IPS-18a (cell line): ENCODE results near the gene PRR18.

Experiments
- H3K27ac ChIP-seq: one replicate; pipeline ENCODE4 v1.5.1; 2013; ENCODE audit warnings: low read length
- H3K27me3 ChIP-seq: one replicate; pipeline ENCODE4 v1.6.1; 2013; ENCODE audit warnings: mild to moderate bottlenecking, low read length; ENCODE audit not compliant: control insufficient read depth, insufficient read depth
- H3K36me3 ChIP-seq: one replicate; pipeline ENCODE4 v1.6.1; 2013; ENCODE audit warnings: low read depth, low read length; ENCODE audit not compliant: control insufficient read depth
- H3K4me1 ChIP-seq: one replicate; pipeline ENCODE4 v1.6.1; 2013; ENCODE audit warnings: low read depth, low read length; ENCODE audit not compliant: control insufficient read depth
- H3K4me3 ChIP-seq: one replicate; pipeline ENCODE4 v1.5.1; 2013; ENCODE audit warnings: low read length
- H3K9ac ChIP-seq: one replicate; pipeline ENCODE4 v1.6.1; 2013; ENCODE audit warnings: mild to moderate bottlenecking, low read length, moderate library complexity
- H3K9me3 ChIP-seq: one replicate; pipeline ENCODE4 v1.6.1; 2013; ENCODE audit warnings: low read depth, low read length; ENCODE audit not compliant: control insufficient read depth

Gene PRR18

DNA sequence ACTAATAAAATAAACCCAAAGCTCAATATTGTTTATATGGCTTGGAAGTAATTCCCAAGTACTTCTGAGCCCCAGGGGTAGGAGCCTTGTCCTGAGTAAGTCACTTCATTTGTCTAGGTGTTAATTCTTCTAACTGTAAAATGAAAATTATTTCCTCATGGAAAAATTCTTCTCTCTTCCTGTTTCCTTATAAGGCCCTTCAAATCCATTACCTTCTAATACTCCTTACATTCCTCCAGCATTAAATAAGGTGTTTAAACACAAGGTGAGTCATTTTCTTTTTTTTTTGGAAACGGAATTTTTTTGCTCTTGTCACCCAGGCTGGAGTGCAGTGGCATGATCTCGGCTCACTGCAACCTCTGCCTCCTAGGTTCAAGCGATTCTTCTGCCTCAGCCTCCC is 41.9 kb downstream of the PRR18 start:
- Histone ChIP-seq H3K36me3 (no peaks in the 10 kb centered on the region), H3K27ac (no peak overlapping the region), H3K9me3 (no peaks in the 10 kb centered on the region), H3K4me3 (no peak overlapping the region), H3K9ac (no peak overlapping the region), H3K4me1 (peaks cover 11% of the 10 kb centered on the region), H3K27me3 (peaks cover 33% of the 10 kb centered on the region)

GRCh38 chr6:166262743-166263515 is 45.3 kb downstream of the PRR18 start:
- Histone ChIP-seq H3K4me3 (no peak overlapping the region), H3K27ac (no peak overlapping the region), H3K4me1 (peaks cover 10% of the 10 kb centered on the region), H3K9ac (no peak overlapping the region), H3K27me3 (peaks cover 22% of the 10 kb centered on the region), H3K36me3 (no peaks in the 10 kb centered on the region), H3K9me3 (no peaks in the 10 kb centered on the region)

DNA sequence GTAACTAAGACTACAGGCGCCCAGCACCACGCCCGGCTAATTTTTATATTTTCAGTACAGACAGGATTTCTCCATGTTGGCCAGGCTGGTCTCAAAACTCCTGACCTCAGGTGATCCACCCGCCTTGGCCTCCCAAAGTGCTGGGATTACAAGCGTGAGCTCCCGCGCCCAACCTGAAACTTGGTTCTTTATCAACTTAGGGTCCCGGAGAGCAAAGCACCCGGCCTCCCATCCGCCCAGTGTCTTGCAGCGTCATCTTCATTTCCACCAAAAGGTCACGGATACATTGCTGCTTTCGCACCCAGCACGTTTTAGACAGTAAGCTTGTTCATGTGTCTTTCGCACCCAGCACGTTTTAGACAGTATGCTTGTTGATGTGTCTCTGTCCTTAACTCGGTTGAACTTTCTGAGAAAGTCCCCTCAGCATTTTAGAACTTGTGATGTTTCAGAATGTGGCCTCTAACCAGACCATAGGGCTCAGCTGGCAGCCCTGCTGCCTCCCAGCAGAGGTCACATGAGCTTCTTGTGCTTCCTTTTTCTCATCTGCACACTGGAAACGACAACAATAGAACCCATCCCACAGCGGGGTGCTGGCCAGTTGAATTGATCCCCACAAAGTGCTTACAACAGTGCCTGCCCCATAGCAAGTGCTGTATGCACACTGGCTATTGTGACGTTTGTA is 48.8 kb downstream of the PRR18 start:
- H3K4me3 ChIP-seq, result no peak overlapping the region
- H3K27me3 ChIP-seq, result peaks cover 44% of the 10 kb centered on the region
- no peaks in the 10 kb centered on the region for H3K36me3 ChIP-seq
- no peak overlapping the region for H3K9ac ChIP-seq
- no peaks in the 10 kb centered on the region for H3K9me3 ChIP-seq
- peaks cover 7% of the 10 kb centered on the region for H3K4me1 ChIP-seq
- no peak overlapping the region for H3K27ac ChIP-seq

GRCh38 chr6:166258854-166259276 is 49.3 kb downstream of the PRR18 start:
- Histone ChIP-seq H3K4me1 (peaks cover 7% of the 10 kb centered on the region), H3K9me3 (no peaks in the 10 kb centered on the region), H3K9ac (no peak overlapping the region), H3K27me3 (peaks cover 50% of the 10 kb centered on the region), H3K27ac (no peak overlapping the region), H3K36me3 (no peaks in the 10 kb centered on the region), H3K4me3 (no peak overlapping the region)

GRCh38 chr6:166257911-166258318 is 50.3 kb downstream of the PRR18 start:
- Histone ChIP-seq H3K4me3 (no peak overlapping the region), H3K27me3 (peaks cover 59% of the 10 kb centered on the region), H3K9me3 (no peaks in the 10 kb centered on the region), H3K36me3 (no peaks in the 10 kb centered on the region), H3K9ac (no peak overlapping the region), H3K4me1 (peaks cover 7% of the 10 kb centered on the region), H3K27ac (no peak overlapping the region)
